Measurements from ENCODE around the gene ZNF326. TPM values are rescaled to one million over a fixed set of nuclear protein-coding genes. Genes with fewer than 3 reads are reported as not detected.

The ZNF326 gene
- total and polyA plus RNA-seq, 10 of the 15 experiments (the other 5 are each of a cell fraction or from before 2014, with no cell fraction given): 7.1 to 29.4 (median 21.9) TPM

DNA sequence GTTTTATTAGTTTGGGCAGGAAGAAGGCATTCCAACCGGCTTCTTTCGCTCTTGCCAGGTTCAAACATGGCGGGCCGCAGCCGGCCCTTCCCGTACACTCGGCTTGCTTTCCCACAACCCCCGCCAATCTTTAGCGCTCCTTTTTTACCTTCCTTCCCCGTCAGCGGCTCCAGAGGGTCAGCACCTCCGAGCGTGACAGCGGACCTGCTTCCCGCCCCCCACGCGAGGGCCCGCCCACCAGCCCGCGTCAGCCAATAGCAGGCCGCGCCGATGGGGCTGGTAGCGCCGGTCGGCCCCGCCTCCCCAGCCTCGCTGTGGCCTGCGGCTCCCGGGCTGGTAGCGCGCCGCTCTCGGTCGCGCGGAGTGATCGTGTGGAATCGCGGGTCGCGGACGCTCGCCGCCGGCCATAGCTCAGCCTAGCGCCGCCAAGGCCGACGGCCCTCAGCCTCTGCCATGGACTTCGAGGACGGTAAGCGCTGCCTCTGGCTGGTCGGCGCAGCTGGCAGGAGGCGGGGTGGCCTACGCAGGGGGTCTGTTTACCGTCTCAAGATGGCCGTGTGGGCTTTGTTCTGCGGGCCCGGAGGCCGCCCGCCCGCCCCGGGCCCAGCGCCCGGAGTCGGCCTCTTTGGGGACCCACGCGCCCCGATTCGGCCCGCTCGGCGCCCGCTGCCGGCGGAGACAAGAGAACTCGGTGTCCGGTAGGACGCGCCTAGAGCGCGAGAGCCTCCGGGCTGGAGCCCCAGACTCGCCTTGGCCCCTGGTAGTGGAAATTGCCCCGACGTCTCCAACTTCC is at the start of gene ZNF326 (continued):
- no peak for TF ChIP-seq CUX1 (IDR thresholded peaks at IDR 0.05; ENCODE audit: insufficient replicate concordance, low read depth, low read length)
- TF ChIP-seq JUNB (IDR thresholded peaks at IDR 0.05): no peak
- TF ChIP-seq, protein P1, sequence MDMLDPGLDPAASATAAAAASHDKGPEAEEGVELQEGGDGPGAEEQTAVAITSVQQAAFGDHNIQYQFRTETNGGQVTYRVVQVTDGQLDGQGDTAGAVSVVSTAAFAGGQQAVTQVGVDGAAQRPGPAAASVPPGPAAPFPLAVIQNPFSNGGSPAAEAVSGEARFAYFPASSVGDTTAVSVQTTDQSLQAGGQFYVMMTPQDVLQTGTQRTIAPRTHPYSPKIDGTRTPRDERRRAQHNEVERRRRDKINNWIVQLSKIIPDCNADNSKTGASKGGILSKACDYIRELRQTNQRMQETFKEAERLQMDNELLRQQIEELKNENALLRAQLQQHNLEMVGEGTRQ (IDR thresholded peaks at IDR 0.05; ENCODE audit: borderline replicate concordance, low read depth, low read length): no peak
- TF ChIP-seq, protein P2, sequence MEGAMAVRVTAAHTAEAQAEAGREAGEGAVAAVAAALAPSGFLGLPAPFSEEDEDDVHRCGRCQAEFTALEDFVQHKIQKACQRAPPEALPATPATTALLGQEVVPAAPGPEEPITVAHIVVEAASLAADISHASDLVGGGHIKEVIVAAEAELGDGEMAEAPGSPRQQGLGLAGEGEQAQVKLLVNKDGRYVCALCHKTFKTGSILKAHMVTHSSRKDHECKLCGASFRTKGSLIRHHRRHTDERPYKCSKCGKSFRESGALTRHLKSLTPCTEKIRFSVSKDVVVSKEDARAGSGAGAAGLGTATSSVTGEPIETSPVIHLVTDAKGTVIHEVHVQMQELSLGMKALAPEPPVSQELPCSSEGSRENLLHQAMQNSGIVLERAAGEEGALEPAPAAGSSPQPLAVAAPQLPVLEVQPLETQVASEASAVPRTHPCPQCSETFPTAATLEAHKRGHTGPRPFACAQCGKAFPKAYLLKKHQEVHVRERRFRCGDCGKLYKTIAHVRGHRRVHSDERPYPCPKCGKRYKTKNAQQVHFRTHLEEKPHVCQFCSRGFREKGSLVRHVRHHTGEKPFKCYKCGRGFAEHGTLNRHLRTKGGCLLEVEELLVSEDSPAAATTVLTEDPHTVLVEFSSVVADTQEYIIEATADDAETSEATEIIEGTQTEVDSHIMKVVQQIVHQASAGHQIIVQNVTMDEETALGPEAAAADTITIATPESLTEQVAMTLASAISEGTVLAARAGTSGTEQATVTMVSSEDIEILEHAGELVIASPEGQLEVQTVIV (IDR thresholded peaks at IDR 0.05; ENCODE audit: borderline replicate concordance, partially characterized antibody): no peak
- TF ChIP-seq, protein P3, sequence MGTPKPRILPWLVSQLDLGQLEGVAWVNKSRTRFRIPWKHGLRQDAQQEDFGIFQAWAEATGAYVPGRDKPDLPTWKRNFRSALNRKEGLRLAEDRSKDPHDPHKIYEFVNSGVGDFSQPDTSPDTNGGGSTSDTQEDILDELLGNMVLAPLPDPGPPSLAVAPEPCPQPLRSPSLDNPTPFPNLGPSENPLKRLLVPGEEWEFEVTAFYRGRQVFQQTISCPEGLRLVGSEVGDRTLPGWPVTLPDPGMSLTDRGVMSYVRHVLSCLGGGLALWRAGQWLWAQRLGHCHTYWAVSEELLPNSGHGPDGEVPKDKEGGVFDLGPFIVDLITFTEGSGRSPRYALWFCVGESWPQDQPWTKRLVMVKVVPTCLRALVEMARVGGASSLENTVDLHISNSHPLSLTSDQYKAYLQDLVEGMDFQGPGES (IDR thresholded peaks at IDR 0.05): no peak
